Activated CD4-positive, CD25-positive, alpha-beta regulatory T cell treated with anti-CD3 and anti-CD28 coated beads, Interleukin-2, amount 50 U/mL, for 16 hours (primary cell): ENCODE measurements around the gene PIK3C2B.
"Not testable (repeated sequence)": the region's sequence is repeated elsewhere in the genome, so short reads cannot be mapped to it uniquely, and the experiment has no call there.

Source experiments
- DNase-seq: peaks from one replicate; pipeline ENCODE4 v3.0.0-alpha.2; 2020; ENCODE audit warnings: low read depth, low spot score

PIK3C2B gene, protein sequence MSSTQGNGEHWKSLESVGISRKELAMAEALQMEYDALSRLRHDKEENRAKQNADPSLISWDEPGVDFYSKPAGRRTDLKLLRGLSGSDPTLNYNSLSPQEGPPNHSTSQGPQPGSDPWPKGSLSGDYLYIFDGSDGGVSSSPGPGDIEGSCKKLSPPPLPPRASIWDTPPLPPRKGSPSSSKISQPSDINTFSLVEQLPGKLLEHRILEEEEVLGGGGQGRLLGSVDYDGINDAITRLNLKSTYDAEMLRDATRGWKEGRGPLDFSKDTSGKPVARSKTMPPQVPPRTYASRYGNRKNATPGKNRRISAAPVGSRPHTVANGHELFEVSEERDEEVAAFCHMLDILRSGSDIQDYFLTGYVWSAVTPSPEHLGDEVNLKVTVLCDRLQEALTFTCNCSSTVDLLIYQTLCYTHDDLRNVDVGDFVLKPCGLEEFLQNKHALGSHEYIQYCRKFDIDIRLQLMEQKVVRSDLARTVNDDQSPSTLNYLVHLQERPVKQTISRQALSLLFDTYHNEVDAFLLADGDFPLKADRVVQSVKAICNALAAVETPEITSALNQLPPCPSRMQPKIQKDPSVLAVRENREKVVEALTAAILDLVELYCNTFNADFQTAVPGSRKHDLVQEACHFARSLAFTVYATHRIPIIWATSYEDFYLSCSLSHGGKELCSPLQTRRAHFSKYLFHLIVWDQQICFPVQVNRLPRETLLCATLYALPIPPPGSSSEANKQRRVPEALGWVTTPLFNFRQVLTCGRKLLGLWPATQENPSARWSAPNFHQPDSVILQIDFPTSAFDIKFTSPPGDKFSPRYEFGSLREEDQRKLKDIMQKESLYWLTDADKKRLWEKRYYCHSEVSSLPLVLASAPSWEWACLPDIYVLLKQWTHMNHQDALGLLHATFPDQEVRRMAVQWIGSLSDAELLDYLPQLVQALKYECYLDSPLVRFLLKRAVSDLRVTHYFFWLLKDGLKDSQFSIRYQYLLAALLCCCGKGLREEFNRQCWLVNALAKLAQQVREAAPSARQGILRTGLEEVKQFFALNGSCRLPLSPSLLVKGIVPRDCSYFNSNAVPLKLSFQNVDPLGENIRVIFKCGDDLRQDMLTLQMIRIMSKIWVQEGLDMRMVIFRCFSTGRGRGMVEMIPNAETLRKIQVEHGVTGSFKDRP (N-terminal part only)

DNA sequence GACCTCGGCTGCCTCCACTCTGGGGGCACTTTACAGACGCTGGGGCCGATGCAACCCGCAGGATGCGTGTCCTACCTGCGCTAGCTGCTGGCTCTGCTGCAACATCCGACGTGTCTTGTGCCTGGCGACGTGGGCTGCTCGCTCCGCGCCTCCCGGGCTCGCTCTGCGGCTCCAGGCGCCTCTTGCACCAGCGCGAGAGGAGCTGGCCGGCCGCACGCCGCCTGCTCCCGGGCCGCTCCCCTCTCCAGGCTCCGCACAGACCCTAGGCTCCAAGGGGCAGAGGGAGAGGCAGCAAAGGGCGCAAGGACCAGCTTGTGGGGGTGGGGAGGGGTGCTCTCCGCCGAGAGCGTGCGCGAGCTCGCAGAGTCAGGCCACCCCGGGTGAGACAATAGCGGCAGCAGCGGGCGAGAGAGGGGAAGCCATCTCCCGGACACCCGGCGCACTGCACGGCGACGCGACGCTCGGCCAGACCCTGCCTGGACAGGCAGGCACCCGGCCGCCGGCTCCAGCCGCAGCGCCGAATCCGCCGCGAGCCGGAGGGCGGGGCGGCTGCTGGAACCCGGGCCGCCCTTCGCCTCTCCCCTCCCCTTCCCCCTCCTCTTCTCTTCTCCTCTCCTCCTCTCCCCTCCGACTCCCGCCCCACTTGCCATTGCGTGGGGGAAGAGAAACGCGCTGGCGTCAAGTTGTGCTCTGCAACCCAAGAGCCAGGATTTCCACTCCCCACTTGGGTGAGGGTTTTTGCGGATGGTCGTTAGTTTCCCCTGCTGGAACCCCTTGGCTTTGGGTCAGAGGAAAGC is at the start of gene PIK3C2B:
TSS of gene PIK3C2B (minus strand) at position 525 of the 797 bp plus-strand sequence. CDS start 25,003 bp downstream, outside the sequence.
- DNase-seq, result no peak

DNA sequence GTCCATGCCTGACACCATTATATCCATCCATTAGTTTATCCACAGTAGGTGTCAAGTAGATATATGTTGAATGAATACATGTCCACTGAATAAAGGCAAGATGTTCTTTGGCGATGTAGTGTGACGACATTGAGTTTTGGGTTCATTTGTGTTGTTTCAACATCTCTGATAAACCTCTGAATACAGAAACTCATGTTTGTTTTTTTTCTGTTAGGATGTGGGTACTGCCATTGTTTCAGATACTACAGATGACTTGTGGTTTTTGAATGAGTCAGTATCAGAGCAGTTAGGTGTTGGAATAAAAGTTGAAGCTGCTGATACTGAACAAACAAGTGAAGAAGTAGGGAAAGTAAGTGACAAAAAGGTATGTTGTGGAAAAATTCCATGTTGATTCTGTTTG is 49.7 kb upstream of the PIK3C2B start:
- DNase-seq, result no peak

DNA sequence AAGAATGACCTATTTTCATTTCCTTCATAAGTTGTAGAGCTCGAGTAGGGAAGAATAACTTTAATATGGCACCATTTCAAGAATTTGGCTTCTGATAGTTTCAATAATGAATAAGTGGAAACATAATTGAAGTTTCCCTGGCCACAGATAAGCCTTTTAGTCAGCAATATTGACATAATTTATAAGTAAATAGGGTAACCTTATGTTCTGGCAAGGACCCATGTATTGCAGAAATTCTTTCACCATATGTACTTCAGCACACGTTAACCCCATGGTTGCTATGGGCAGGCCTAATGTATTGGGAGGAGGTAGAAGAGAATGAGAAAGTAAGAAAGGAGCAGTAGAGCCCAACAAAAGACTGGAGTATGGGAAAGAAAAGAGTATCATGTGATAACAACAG is 47.0 kb upstream of the PIK3C2B start:
- no peak for DNase-seq

DNA sequence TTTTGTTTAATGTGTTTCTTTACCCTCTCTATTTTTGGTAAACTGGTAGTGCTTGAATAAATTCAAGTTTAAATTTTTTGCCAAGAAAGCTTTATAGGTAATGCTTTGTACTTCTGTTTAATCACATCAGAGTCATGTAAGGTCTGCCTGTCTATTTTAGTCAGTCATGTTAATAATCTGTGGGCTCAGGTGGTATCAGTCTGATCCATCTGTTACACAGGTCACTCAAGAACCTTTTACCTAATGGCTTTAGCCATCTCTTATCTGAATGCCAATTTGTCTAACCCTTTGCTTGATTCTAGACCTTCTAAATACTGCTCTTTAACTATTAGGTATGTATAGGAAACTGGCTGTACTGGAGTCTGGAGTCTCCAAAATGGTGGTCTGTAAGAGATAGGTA is 38.2 kb upstream of the PIK3C2B start:
- DNase-seq, result no peak

DNA sequence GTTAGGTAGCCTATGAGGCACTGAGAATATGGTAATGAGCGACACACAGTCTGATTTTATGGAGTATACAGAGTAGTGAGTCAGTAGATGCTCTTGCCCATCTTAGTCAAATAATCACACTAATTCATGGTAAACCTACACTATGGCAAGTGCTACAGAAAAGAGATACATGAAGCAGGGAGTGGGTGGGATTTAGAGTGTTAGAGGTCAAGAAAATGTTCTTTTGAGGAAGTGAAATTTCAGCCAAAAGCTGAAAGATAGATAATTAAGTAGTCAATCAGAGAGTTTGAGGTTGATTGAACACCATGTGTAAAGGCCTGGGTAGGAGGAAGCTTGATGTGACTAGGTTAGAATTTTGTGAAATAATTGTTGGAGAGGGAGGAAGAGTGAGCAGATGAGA is 36.3 kb upstream of the PIK3C2B start:
- no peak for DNase-seq

DNA sequence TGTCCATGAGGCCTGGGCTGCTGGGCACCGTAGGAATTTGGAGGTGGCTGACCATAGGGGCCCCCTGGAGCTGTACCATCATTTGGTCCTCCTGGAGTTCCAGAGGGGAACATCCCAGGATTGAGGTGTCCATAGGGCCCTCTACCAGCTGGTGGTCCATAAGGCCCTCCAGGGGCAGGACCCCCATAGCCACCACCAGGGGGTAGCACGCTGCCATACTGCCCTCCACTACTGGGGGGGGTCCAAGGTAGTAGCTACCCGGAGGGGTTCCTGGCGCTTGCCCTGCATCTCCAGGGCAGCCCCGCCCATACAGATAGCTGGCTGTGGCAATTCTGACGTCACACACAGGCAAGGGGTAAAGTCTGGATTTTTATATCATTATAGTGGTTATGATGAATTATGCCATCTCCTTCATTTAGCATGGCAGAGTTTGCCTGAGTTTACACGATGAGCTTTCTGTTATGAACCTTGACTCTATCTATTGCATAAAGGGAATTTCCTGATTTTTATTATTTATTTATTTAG is 34.8 kb upstream of the PIK3C2B start:
- DNase-seq, result no peak

DNA sequence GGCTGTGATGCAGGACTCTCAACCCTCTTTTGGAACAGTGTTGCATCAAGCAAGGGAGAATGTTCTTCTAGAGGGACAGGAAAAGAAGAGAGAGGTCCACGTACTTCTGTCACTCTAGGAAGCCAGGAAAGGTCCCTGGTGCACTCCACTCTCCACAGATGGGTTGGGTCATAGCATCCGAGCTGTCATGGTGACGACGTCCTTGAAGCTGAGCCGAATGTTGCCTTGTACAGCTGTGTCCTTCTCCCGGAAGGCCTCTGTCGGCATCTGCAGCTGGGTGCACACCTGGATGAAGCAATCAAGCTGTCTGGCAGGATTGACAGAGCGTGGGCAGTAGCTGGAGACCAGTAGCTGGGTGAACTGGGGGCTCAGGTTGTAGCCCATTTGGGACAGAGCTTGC is 34.1 kb upstream of the PIK3C2B start:
- no peak for DNase-seq

DNA sequence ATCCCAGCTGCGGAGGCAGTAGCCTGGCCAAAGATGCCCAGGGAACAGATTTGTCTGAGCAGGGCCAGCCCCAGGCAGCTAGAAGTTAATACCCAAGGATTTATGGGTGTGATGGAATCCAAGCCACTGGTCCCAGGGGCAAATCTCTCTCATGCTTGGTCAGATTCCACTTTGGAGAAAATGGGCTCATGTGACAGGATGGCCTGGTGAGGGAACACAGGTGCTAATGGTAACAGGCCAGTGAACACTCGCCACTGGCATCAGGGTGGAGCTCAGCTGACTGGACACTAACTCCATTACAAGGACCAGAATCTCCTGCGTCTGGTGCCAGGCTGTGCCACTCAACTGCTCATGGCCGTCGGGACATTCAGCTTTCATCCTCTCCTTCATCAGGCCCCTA is 33.6 kb upstream of the PIK3C2B start:
- no peak for DNase-seq

DNA sequence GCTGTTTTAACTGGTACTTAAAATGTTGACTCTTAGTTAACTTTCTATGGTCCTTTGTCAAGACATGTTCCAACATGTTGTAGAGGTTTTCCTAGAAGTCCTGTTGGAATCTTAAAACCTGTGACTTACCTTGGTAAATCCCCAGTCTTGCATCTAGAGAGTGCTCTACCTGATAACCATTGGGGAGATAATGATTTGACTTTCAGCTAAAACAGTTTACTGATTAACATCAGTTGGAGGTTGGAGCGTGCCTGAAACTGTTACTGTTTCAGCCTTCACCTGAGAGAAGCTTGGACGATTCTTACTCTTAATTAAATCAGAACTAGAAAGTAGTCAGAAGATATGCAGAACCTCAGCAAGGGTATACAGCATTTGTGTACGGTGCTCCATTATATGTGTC is 30.4 kb upstream of the PIK3C2B start:
- DNase-seq, result no peak

DNA sequence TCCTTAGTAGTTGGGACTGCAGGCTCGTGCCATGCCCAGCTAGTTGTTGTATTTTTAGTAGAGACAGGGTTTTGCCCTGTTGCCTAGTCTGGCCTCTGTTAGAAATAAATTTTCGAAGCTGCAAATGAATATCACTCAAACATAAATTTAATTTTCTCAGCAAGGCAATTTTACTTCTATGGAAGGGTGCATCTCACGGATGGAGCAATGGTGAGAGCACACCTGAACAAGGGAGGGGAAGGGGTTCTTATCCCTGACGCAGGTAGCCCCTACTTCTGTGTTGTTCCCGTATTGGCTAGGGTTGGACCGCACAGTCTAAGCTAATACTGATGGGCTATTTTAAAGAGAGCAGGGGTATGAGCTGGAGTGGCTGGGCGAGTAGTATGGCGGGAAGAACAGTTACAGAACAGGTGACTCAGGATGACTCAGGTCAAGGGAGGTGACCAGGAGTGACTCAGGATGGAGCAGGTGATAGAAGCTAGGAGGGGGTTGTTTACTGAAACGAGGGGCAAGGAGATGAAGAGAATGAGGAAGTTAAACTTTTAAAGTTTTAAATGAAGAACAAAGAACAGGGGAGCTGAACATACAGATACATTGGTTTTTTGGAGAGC is 29.1 kb upstream of the PIK3C2B start:
- DNase-seq, result no peak

DNA sequence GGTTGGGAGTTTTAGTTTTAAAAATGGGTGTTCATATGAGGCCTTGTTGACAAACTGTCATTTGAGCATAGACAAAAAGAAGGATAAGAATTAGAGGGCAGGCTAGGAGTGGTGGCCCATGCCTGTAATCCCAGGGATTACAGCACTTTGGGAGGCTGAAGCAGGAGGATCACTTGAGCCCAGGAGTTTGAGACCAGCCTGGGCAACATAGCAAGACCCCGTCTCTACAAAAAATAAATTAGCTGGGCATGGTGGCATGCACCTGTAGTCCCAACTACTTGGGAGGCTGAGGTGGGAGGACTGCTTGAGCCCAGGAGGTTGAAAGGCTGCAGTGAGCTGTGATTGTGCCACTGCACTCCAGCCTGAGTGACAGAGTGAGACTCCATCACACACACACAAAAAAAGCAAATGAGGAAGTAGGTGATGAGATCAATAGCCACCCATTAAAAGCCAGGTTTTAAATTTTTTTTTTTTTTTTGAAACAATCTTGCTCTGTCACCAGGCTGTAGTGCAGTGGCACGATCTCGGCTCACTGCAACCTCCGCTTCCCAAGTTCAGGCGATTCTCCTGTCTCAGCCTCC is 27.4 kb upstream of the PIK3C2B start:
- DNase-seq, result not testable (repeated sequence)

DNA sequence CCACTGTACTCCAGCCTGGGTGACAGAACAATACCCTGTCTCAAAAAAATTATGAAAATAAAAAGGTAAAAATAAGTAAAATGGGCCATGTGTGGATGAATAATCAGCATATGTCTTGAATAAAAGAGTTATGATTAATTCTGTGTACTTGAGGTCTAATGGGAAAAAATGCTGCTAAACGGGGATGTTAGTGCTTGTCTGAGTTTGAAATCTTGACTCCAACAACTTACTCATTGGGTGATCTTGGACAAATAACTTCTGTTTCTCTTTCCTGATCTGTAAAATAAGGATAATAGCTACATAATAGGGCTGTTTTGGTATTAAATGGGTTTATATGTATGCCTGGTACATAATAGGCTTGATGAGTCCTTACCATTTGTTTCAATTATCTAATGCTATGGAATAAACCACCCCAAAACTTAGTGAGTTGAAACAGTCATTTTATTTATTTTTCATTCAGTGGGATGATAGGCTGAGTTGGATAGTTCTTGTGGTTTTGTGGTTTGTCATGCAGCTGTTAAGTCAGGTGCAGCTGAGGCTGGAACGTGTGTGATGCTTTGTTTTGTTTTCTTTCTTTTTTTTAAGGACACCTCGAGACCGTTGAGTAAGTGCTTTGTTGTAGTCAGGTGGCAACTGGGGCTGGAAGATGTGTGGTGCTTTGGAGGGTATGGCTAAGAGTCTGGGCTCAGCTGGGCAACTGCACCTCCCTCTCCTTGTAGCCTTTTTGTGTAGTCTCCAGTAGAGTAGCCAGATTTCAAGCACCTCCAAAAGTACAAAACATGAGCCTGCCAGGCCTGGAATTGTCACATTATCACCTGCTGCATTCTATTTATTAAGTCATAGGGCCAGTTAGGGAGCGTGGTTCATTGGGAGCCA is 26.5 kb upstream of the PIK3C2B start:
- no peak for DNase-seq

DNA sequence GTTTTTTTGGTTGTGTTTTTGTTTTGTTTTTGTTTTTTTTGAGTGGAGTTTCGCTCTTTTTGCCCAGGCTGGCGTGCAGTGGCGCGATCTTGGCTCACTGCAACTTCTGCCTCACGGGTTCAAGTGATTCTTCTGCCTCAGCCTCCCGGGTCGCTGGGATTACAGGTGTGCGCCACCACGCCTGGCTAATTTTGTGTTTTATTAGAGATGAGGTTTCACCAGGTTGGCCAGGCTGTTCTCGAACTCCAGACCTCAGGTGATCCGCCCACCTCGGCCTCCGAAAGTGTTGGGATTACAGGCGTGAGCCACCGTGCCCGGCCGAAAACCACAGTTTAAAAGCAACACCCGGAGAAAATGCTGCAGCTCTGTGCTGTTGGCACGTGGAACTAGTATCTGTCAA is 22.8 kb upstream of the PIK3C2B start:
- DNase-seq, result not testable (repeated sequence)

DNA sequence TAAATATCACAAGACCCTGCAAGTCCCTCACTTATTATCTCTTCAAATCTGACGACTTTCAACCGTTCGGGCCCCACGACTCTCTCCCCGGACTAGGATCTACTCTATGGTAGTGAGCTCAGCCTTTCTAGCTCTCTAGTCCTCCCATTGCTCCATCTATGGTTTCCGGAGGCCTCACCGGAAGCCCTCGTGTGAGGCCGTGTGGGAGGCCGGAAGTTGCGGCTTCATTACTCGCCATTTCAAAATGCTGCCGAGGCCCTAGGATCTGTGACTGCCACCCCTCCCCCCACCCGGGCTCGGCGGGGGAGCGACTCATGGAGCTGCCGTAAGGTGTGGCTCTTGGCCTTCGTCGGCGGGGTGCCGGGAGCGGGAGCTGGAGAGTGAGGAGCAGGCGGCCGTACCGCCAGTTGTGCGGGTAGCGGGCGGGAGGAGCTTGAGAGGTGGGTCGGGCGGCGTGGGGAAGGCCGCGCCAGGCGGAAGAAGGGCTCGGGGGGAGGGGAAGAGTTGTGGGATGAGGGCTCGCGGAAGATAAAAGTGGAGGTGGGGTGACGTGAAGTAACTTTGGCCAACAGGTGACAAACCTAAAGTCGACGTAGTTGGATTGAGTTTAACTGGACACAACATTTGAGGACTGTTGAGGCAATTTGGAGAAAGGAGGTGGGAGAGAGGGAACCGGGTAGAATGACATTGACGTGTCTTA is 21.7 kb upstream of the PIK3C2B start, which contains the start of gene MDM4:
TSS of gene MDM4 (plus strand) at position 227 of the 700 bp plus-strand sequence. CDS start 9,113 bp downstream, outside the sequence.
- peak; percentile 89 for DNase-seq

DNA sequence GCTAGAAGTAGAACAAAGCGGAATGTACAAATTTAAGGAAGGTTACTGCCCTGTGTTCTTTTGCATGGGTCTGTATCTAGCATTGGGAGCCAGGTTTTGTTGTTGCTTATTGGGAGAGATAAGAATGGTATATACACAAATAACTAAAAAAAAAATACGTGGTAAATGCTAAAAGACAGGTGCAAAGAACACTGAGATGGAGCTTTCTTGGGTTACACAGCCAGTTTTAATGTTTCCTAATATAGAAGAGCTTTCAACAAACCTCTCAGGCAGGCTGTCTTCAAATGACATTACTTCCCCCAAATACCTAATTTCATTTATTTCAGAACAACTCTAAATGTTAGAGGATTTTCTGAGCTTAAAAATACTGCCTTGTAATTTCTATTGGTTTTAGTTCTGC is 20.2 kb upstream of the PIK3C2B start:
- no peak for DNase-seq

DNA sequence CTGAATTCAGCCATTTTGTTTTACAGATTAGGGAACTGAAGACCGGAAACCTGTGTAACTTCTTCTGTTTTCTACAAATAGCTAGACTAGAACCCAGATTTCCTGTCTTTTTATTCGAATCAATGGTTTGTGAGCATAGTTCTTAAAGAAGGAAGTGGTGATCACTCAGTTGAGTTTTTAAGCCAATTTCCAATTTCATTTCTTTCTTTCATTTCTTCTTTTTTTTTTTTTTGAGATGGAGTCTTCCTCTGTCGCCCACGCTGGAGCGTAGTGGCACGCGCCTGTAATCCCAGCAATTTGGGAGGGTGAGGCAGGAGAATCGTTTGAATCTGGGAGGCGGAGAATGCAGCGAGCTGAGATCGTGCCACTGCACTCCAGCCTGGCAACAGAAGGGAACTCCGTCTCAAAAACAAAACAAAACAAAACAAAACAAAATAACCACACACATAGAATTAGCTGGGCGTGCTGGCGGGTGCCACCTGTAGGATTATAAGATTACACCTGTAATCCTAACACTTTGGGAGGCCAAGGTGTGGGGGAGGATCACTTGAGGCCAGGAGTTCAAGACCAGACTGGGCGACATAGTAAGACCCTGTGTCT is 18.6 kb upstream of the PIK3C2B start:
- DNase-seq, result no peak

DNA sequence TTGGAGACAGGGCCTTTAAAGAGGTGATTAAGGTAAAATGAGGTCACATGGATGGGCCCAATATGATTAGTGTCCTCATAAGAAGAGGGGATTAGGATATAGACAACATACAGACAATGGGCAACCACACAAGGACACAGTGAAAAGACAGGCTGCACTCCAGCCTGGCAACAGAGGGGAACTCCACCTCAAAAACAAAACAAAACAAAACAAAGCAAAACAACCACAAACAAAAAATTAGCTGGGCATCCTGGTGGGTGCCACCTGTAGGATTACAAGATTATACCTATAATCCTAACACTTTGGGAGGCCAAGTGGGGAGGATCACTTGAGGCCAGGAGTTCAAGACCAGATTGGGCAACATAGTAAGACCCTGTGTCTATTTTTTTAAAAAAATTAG is 16.8 kb upstream of the PIK3C2B start:
- no peak for DNase-seq

DNA sequence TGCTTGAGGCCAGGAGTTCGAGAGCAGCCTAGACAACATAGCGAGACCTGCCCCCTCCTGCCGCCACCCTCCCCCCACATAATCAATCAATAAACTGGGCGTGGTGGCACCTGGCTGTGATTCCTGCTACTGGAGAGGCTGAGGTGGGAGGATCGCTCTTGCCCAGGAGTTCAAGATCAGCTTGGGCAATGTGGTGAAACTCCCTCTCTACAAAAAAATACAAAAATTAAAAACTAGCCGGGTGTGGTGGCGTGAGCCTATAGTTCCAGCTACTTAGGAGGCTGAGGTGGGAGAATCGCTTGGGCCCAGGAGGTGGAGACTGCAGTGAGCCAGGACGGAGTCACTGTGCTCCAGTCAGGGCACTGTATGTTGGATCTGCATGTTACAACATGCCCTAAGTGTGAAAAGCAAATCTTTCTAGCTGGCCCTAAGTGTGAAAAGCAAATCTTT is 14.6 kb upstream of the PIK3C2B start:
- DNase-seq, result no peak
